Stomach (tissue), 4 donors: ENCODE results near the gene MMP13.

Experiments
- POLR2A ChIP-seq, 4 donors: fragments of 450-650 bp; IDR thresholded peaks; one replicate each; pipeline ENCODE4 v1.6.1; 2016; ENCODE audit warnings: antibody characterized with exemption in 4 of 4, control low read depth in 2 of 4, mild to moderate bottlenecking in 1 of 4, moderate library complexity in 1 of 4
- TF ChIP-seq, protein P1 (sequence below), 7 experiments: fragments of 450-650 bp in 4 of 7; fragments of 200-600 bp in 3 of 7; sonication (generic) in 3 of 7; IDR thresholded peaks; one replicate each; pipeline ENCODE4 v1.5.1; 2016 to 2019; ENCODE audit warnings: antibody characterized with exemption in 7 of 7, control low read depth in 2 of 7, mild to moderate bottlenecking in 1 of 7

DNA sequence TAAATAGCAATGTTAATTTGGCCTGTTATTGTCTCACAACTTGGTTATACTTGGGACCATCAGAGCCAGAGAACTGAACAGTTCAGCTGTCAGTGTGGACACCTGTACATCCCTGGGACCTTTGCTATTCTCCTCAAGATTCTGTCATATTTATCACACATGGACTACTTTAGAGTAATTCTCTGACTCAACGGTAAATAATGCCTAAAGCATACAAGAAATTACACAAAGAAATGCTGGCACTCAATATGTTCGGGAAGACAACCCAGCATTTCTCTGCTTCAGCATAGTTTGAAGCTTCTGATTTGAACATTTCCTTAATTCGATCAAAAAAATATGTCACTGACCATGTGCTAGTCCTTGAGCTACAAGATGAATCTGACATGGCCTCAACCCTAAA lies 34.6 kb upstream of the MMP13 start:
- TF ChIP-seq, protein P1, sequence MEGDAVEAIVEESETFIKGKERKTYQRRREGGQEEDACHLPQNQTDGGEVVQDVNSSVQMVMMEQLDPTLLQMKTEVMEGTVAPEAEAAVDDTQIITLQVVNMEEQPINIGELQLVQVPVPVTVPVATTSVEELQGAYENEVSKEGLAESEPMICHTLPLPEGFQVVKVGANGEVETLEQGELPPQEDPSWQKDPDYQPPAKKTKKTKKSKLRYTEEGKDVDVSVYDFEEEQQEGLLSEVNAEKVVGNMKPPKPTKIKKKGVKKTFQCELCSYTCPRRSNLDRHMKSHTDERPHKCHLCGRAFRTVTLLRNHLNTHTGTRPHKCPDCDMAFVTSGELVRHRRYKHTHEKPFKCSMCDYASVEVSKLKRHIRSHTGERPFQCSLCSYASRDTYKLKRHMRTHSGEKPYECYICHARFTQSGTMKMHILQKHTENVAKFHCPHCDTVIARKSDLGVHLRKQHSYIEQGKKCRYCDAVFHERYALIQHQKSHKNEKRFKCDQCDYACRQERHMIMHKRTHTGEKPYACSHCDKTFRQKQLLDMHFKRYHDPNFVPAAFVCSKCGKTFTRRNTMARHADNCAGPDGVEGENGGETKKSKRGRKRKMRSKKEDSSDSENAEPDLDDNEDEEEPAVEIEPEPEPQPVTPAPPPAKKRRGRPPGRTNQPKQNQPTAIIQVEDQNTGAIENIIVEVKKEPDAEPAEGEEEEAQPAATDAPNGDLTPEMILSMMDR (IDR thresholded peaks at IDR 0.05), result no peak
- TF ChIP-seq POLR2A (IDR thresholded peaks at IDR 0.05), result no peak
